Right atrium auricular region (tissue), 2 donors: ENCODE measurements around the gene IL13. TPM values are rescaled to one million over a fixed set of nuclear protein-coding genes. Genes with fewer than 3 reads are reported as not detected.

Experiments
- DNase-seq: peaks from one replicate; pipeline ENCODE4 v3.0.0-alpha.2; 2019; ENCODE audit warnings: low spot score
- H3K27ac ChIP-seq, 2 donors: fragments of 200-600 bp; sonication (generic); 1 replicate in 1 of 2; 2 replicates in 1 of 2; pipeline ENCODE4 v1.5.1; 2016 to 2019
- H3K27me3 ChIP-seq, 2 donors: fragments of 200-600 bp; sonication (generic); one replicate each; pipeline versions ENCODE4 v1.5.1 to v1.6.0; 2017 to 2019
- H3K36me3 ChIP-seq: fragments of 200-600 bp; sonication (generic); one replicate; pipeline ENCODE4 v1.5.1; 2016
- H3K4me1 ChIP-seq, 2 donors: fragments of 200-600 bp; sonication (generic); one replicate each; pipeline versions ENCODE4 v1.5.1 to v1.6.0; 2017 to 2019
- H3K4me3 ChIP-seq, 2 donors: fragments of 200-600 bp; sonication (generic); 1 replicate in 1 of 2; 2 replicates in 1 of 2; pipeline ENCODE4 v1.5.1; 2017 to 2019; ENCODE audit warnings: mild to moderate bottlenecking in 1 of 2, moderate library complexity in 1 of 2
- H3K9me3 ChIP-seq, 2 donors: fragments of 200-600 bp; sonication (generic); one replicate each; pipeline ENCODE4 v1.5.1; 2019
- CTCF ChIP-seq, 2 donors: fragments of 200-600 bp; sonication (generic); IDR thresholded peaks; one replicate each; pipeline ENCODE4 v1.5.1; 2019; ENCODE audit warnings: antibody characterized with exemption in 2 of 2
- total RNA-seq, 2 donors: library from RNA; depleted of rRNA; stranded (reverse); fragments of >200 nt; gene quantifications; one replicate each; pipeline ENCODE4 v1.1.0, GENCODE V29; 2016

Gene IL13
- total RNA-seq, 2 donors from 2014 or later: not detected

GRCh38 chr5:132677191-132677590 is 19.2 kb downstream of the IL13 start:
- peak; percentile 59 for DNase-seq
- H3K9me3 ChIP-seq: no peaks in the 10 kb centered on the region
- peak in 1 of 2 donors; percentile 38 for TF ChIP-seq CTCF (IDR thresholded peaks at IDR 0.05)
- peaks cover 0 to 3% of the 10 kb centered on the region in 2 donors for H3K4me1 ChIP-seq
- H3K4me3 ChIP-seq: no peak overlapping the region
- H3K27ac ChIP-seq: no peak overlapping the region
- H3K36me3 ChIP-seq: no peaks in the 10 kb centered on the region
- no peaks in the 10 kb centered on the region for H3K27me3 ChIP-seq

- Histone ChIP-seq H3K36me3 (no peaks in the 10 kb centered on the region), H3K27ac (no peak overlapping the region), H3K27me3 (no peaks in the 10 kb centered on the region), H3K4me3 (no peak overlapping the region), H3K9me3 (no peaks in the 10 kb centered on the region), H3K4me1 (peaks cover 0 to 3% of the 10 kb centered on the region in 2 donors)
- DNase-seq: peak; percentile 16
- no peak for TF ChIP-seq CTCF (IDR thresholded peaks at IDR 0.05)
Measured at GRCh38 chr5:132677682-132678400, 19.9 kb downstream of the IL13 start.

- H3K27ac ChIP-seq: no peak overlapping the region
- peaks cover 0 to 3% of the 10 kb centered on the region in 2 donors for H3K4me1 ChIP-seq
- peak; percentile 26 for DNase-seq
- no peaks in the 10 kb centered on the region for H3K36me3 ChIP-seq
- no peak overlapping the region for H3K4me3 ChIP-seq
- no peaks in the 10 kb centered on the region for H3K27me3 ChIP-seq
- H3K9me3 ChIP-seq: no peaks in the 10 kb centered on the region
- TF ChIP-seq CTCF (IDR thresholded peaks at IDR 0.05): no peak
Measured at GRCh38 chr5:132678735-132679134, 20.8 kb downstream of the IL13 start.

- H3K36me3 ChIP-seq: no peaks in the 10 kb centered on the region
- H3K27me3 ChIP-seq: no peaks in the 10 kb centered on the region
- no peak overlapping the region for H3K27ac ChIP-seq
- no peaks in the 10 kb centered on the region for H3K9me3 ChIP-seq
- peak; percentile 23 for DNase-seq
- TF ChIP-seq CTCF (IDR thresholded peaks at IDR 0.05): no peak
- H3K4me3 ChIP-seq: no peak overlapping the region
- peaks cover 0 to 3% of the 10 kb centered on the region in 2 donors for H3K4me1 ChIP-seq
Measured at GRCh38 chr5:132679166-132679565, 21.2 kb downstream of the IL13 start.

- Histone ChIP-seq H3K27ac (no peak overlapping the region), H3K9me3 (no peaks in the 10 kb centered on the region), H3K36me3 (no peaks in the 10 kb centered on the region), H3K4me1 (peaks cover 0 to 3% of the 10 kb centered on the region in 2 donors), H3K27me3 (no peaks in the 10 kb centered on the region), H3K4me3 (no peak overlapping the region)
- no peak for TF ChIP-seq CTCF (IDR thresholded peaks at IDR 0.05)
- DNase-seq: peak; percentile 38
Measured at GRCh38 chr5:132679717-132680380, 21.9 kb downstream of the IL13 start.
